SK-N-SH (cell line): ENCODE measurements around the gene TSKS. TPM values are rescaled to one million over a fixed set of nuclear protein-coding genes. Genes with fewer than 3 reads are reported as not detected.

Experiments used
- CTCF ChIA-PET: fragments of 300-600, 350-600 bp; formaldehyde crosslinking; extraction: SDS; loops from one replicate; lab custom pipeline; 2021; lab: Yijun Ruan, JAX
- POLR2A ChIA-PET: fragments of 350-600 bp; sonication (Branson Sonifier 250); formaldehyde crosslinking; extraction: SDS; loops from one replicate; lab custom pipeline; 2020; ENCODE audit warnings: antibody characterized with exemption, inconsistent platforms; lab: Yijun Ruan, JAX
- DNase-seq: peaks from one replicate; pipeline ENCODE4 v3.0.0; 2012
- H2AFZ ChIP-seq: fragments of 200-600 bp; sonication (generic); 2 replicates; pipeline ENCODE4 v1.8.1; 2016; ENCODE audit warnings: antibody characterized with exemption, mild to moderate bottlenecking, low read depth
- H3F3A ChIP-seq: fragments of 200-600 bp; sonication (generic); replicated peaks from 2 replicates; pipeline ENCODE3; 2016; ENCODE audit warnings: antibody characterized with exemption, mild to moderate bottlenecking; ENCODE audit not compliant: insufficient read depth
- H3K27ac ChIP-seq, 2 experiments: fragments of 200-500 bp in 1 of 2; fragments of 200-600 bp in 1 of 2; sonication (Bioruptor generic) in 1 of 2; sonication (generic), shearing (Covaris generic) in 1 of 2; 2 replicates each; pipeline versions ENCODE4 v1.5.1 to v1.6.1; 2014 to 2016; ENCODE audit warnings: low read depth in 2 of 2, inconsistent platforms in 1 of 2, low read length in 1 of 2, mild to moderate bottlenecking in 1 of 2, mixed read lengths in 1 of 2
- H3K27me3 ChIP-seq: fragments of 200-600 bp; sonication (generic), shearing (Covaris generic); 2 replicates; pipeline ENCODE4 v1.6.1; 2016; ENCODE audit warnings: mixed run types; ENCODE audit not compliant: insufficient read depth
- H3K36me3 ChIP-seq, 2 experiments: fragments of 200-500 bp in 1 of 2; fragments of 200-600 bp in 1 of 2; sonication (Bioruptor generic) in 1 of 2; sonication (generic) in 1 of 2; replicated peaks in 1 of 2; 2 replicates each; pipeline versions ENCODE3 to v1.5.1; 2014 to 2016; ENCODE audit warnings: low read length in 1 of 2, mild to moderate bottlenecking in 1 of 2; ENCODE audit not compliant: insufficient read depth in 2 of 2, control insufficient read depth in 1 of 2
- H3K4me1 ChIP-seq, 2 experiments: fragments of 200-500 bp in 1 of 2; fragments of 200-600 bp in 1 of 2; sonication (Bioruptor generic) in 1 of 2; sonication (generic), shearing (Covaris generic) in 1 of 2; 2 replicates each; pipeline versions ENCODE4 v1.5.1 to v1.6.1; 2014 to 2016; ENCODE audit warnings: low read depth in 1 of 2, low read length in 1 of 2, mixed run types in 1 of 2; ENCODE audit not compliant: insufficient read depth in 2 of 2, control insufficient read depth in 1 of 2
- H3K4me2 ChIP-seq: fragments of 200-600 bp; sonication (generic), shearing (Covaris generic); 2 replicates; pipeline ENCODE4 v1.6.1; 2017; ENCODE audit warnings: mixed run types
- H3K4me3 ChIP-seq, 2 experiments: fragments of 200-500 bp in 1 of 2; fragments of 200-600 bp in 1 of 2; sonication (Bioruptor generic) in 1 of 2; sonication (generic), shearing (Covaris generic) in 1 of 2; 2 replicates each; pipeline versions ENCODE4 v1.5.1 to v1.8.1; 2014 to 2016; ENCODE audit warnings: low read depth in 2 of 2, inconsistent platforms in 1 of 2, low read length in 1 of 2, mild to moderate bottlenecking in 1 of 2, mixed read lengths in 1 of 2, moderate library complexity in 1 of 2
- H3K79me2 ChIP-seq: fragments of 200-600 bp; sonication (generic); 2 replicates; pipeline ENCODE4 v1.8.1; 2017; ENCODE audit warnings: mild to moderate bottlenecking; ENCODE audit not compliant: insufficient read depth
- H3K9ac ChIP-seq: fragments of 200-600 bp; sonication (generic); 2 replicates; pipeline ENCODE4 v1.6.1; 2017; ENCODE audit warnings: mixed run types
- H3K9me2 ChIP-seq: fragments of 200-600 bp; sonication (generic); 2 replicates; pipeline ENCODE4 v1.6.1; 2017; ENCODE audit warnings: mixed run types
- H3K9me3 ChIP-seq: fragments of 200-600 bp; sonication (generic); 2 replicates; pipeline ENCODE4 v1.6.1; 2017; ENCODE audit warnings: mixed run types, mild to moderate bottlenecking, moderate library complexity
- H4K20me1 ChIP-seq: fragments of 200-600 bp; sonication (generic); 2 replicates; pipeline ENCODE4 v1.6.1; 2017; ENCODE audit warnings: mild to moderate bottlenecking, mixed run types; ENCODE audit not compliant: insufficient read depth
- EP300 ChIP-seq, 2 experiments: IDR thresholded peaks; 2 replicates each; pipeline versions ENCODE4 v1.4.0 to v1.6.1; 2012; ENCODE audit warnings: borderline replicate concordance in 1 of 2, low read depth in 1 of 2, low read length in 1 of 2
- FOXM1 ChIP-seq: IDR thresholded peaks from 2 replicates; pipeline ENCODE4 v1.4.0; 2012; ENCODE audit warnings: low read depth, mild to moderate bottlenecking
- GABPA ChIP-seq: IDR thresholded peaks from 2 replicates; pipeline ENCODE4 v1.4.0; 2012; ENCODE audit warnings: low read depth, mild to moderate bottlenecking
- MXI1 ChIP-seq: IDR thresholded peaks from 2 replicates; pipeline ENCODE4 v1.6.1; 2012; ENCODE audit warnings: mild to moderate bottlenecking, low read depth, low read length, improper control_type of control experiment
- NFIC ChIP-seq: IDR thresholded peaks from 2 replicates; pipeline ENCODE4 v1.4.0; 2012; ENCODE audit warnings: borderline replicate concordance
- NRF1 ChIP-seq: IDR thresholded peaks from 2 replicates; pipeline ENCODE4 v1.6.1; 2012; ENCODE audit warnings: low read depth, mild to moderate bottlenecking, low read length
- RAD21 ChIP-seq: IDR thresholded peaks from 2 replicates; pipeline ENCODE4 v1.6.1; 2012; ENCODE audit warnings: mild to moderate bottlenecking, low read length
- RCOR1 ChIP-seq: fragments of 150-350 bp; IDR thresholded peaks from 2 replicates; pipeline ENCODE4 v1.6.1; 2017; ENCODE audit warnings: antibody characterized with exemption, low read length
- SMC3 ChIP-seq: IDR thresholded peaks from 2 replicates; pipeline ENCODE4 v1.6.1; 2012; ENCODE audit warnings: low read depth, low read length, improper control_type of control experiment
- TEAD4 ChIP-seq: IDR thresholded peaks from 2 replicates; pipeline ENCODE4 v1.4.0; 2012; ENCODE audit warnings: mild to moderate bottlenecking, borderline replicate concordance; ENCODE audit not compliant: insufficient read depth
- WGBS: methylation state at CpG from one replicate; pipeline ENCODE4 v1.1.6; 2017; ENCODE audit warnings: low lambda C conversion rate; 5-methylcytosine and 5-hydroxymethylcytosine counted together
- polyA plus RNA-seq, 3 experiments: library from polyadenylated mRNA; depleted of rRNA; stranded (reverse); fragments of >200 nt; gene quantifications; 2 replicates each; pipeline ENCODE4 v1.2.3, GENCODE V29; 2012
- TF ChIP-seq, protein P1 (sequence below): IDR thresholded peaks from 2 replicates; pipeline ENCODE4 v1.6.1; 2012; ENCODE audit warnings: mild to moderate bottlenecking, low read depth, low read length, moderate library complexity
- TF ChIP-seq, protein P2 (sequence below): fragments of 200-600 bp; sonication (generic); IDR thresholded peaks from 2 replicates; pipeline ENCODE4 v1.6.1; 2017; ENCODE audit warnings: antibody characterized with exemption, mild to moderate bottlenecking, moderate library complexity

TSKS gene
- polyA plus RNA-seq, 1 of the 3 experiments (the other 2 are of a cell fraction): not detected

DNA sequence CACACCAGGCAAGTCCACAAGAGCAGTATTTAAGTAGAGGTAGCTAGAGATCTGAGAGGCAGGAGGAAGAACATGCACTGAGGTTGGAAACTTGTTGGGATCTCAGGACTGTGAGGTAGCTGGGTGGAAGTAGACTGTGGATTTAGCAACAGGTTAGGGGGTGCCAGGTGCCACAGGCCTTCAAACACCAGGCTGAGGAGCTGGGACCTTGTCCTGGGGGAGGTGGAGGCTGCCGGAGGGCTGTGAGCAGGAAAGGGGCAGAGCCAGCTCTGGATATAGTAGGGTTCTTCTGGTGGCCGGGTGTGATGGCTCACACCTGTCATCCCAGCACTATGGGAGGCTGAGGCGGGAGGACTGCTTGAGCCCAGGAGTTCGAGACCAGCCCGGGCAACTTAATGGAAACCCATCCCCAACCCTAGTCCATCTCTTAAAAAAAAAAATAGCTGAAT is 46.9 kb upstream of the TSKS start:
- Histone ChIP-seq H3K9ac (peak overlapping the region; percentile 62; the same call in 1 of the 2 replicates), H3K9me2 (no peaks in the 10 kb centered on the region), H3K4me1 (peaks cover 12 to 19% of the 10 kb centered on the region in 2 experiments), H3K4me3 (peak overlapping the region; percentile 59 to 71; a peak in 3 of 4 replicates), H3K36me3 (peaks cover 3 to 14% of the 10 kb centered on the region in 2 experiments), H2AFZ (no peak overlapping the region), H3K4me2 (peak overlapping the region; percentile 97), H3F3A (peaks cover 25% of the 10 kb centered on the region), H4K20me1 (peaks cover 4% of the 10 kb centered on the region; the same call in 1 of the 2 replicates), H3K79me2 (no peaks in the 10 kb centered on the region), H3K27ac (peak overlapping the region; percentile 36 to 78; a peak in 3 of 4 replicates), H3K9me3 (no peaks in the 10 kb centered on the region), H3K27me3 (no peaks in the 10 kb centered on the region)
- no peak for DNase-seq
- TF ChIP-seq NRF1 (no peak), RAD21 (no peak), FOXM1 (no peak), SMC3 (no peak), TEAD4 (no peak), GABPA (no peak), RCOR1 (no peak), NFIC (no peak)
- TF ChIP-seq, protein P1, sequence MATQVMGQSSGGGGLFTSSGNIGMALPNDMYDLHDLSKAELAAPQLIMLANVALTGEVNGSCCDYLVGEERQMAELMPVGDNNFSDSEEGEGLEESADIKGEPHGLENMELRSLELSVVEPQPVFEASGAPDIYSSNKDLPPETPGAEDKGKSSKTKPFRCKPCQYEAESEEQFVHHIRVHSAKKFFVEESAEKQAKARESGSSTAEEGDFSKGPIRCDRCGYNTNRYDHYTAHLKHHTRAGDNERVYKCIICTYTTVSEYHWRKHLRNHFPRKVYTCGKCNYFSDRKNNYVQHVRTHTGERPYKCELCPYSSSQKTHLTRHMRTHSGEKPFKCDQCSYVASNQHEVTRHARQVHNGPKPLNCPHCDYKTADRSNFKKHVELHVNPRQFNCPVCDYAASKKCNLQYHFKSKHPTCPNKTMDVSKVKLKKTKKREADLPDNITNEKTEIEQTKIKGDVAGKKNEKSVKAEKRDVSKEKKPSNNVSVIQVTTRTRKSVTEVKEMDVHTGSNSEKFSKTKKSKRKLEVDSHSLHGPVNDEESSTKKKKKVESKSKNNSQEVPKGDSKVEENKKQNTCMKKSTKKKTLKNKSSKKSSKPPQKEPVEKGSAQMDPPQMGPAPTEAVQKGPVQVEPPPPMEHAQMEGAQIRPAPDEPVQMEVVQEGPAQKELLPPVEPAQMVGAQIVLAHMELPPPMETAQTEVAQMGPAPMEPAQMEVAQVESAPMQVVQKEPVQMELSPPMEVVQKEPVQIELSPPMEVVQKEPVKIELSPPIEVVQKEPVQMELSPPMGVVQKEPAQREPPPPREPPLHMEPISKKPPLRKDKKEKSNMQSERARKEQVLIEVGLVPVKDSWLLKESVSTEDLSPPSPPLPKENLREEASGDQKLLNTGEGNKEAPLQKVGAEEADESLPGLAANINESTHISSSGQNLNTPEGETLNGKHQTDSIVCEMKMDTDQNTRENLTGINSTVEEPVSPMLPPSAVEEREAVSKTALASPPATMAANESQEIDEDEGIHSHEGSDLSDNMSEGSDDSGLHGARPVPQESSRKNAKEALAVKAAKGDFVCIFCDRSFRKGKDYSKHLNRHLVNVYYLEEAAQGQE: no peak
- CTCF ChIA-PET: interaction anchor here (0.7 to 2.0 kb wide), 7 partner anchors 9 to 120 kb away, joined by 3 to 8 read pairs (median 4); partner anchors contain the start of genes CPT1C and PTOV1
- 92% methylated on average over 5 of the region's 5 CpGs for WGBS
- POLR2A ChIA-PET: interaction anchor here (2.1 kb wide), 1 partner anchor 41 kb away, joined by 7 read pairs; the partner anchor contains the start of gene PTOV1

DNA sequence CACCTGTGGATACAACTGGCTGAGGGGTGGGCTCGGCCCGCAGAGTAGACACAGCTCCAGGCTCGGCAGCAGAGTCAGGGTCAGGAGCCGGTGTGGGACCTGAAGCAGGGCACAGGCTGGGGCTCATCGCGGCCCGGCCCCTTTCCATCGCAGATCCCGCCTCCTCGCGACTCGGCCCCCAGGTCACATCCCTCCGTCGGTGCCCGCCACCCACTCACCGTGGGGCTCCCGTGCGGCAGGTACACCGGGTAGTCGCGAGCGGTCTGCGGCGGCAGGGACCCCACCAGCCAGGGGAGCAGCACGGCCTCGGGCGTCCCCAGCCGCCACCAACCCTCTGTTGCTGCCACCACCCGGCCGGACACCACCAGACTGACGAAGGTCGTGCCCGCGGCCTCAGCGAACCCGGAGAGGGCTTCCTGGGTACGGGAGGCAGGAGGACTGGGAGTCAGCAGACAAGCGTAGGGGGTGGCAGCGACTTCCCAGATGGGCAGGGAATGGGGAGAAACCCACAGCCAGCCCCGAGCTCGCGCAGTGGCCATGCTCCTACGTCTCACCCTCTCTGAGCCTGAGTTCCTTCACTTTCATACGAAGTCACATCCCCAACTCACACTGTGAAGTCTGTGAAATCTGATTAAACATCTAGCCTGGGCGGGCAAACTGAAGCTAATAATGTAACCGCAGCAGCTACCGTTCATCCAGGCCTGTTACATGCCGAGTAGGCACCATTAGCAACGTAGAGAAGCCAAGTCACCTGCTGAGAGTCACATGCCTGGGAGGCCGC is 46.2 kb upstream of the TSKS start:
- no peaks in the 10 kb centered on the region for H3K9me3 ChIP-seq
- ChIA-PET CTCF (interaction anchor here (0.6 to 2.0 kb wide), 8 partner anchors 8 to 119 kb away, joined by 3 to 8 read pairs (median 4); partner anchors contain the start of genes CPT1C and PTOV1), POLR2A (interaction anchor here (2.1 kb wide), 1 partner anchor 41 kb away, joined by 7 read pairs; the partner anchor contains the start of gene PTOV1)
- no peaks in the 10 kb centered on the region for H3K27me3 ChIP-seq
- peak overlapping the region; percentile 56; the same call in 1 of the 2 replicates for H2AFZ ChIP-seq
- peak; percentile 79 for DNase-seq
- peak overlapping the region; percentile 97 for H3K4me2 ChIP-seq
- peaks cover 4% of the 10 kb centered on the region; the same call in 1 of the 2 replicates for H4K20me1 ChIP-seq
- peaks cover 12 to 19% of the 10 kb centered on the region in 2 experiments for H3K4me1 ChIP-seq
- H3K4me3 ChIP-seq: peak overlapping the region; percentile 59 to 71
- no peak for TF ChIP-seq RAD21
- no peak for TF ChIP-seq MXI1
- no peak for TF ChIP-seq EP300 (IDR thresholded peaks at IDR 0.05; ENCODE audit: borderline replicate concordance in 1 of 2, low read depth in 1 of 2, low read length in 1 of 2)
- TF ChIP-seq, protein P2, sequence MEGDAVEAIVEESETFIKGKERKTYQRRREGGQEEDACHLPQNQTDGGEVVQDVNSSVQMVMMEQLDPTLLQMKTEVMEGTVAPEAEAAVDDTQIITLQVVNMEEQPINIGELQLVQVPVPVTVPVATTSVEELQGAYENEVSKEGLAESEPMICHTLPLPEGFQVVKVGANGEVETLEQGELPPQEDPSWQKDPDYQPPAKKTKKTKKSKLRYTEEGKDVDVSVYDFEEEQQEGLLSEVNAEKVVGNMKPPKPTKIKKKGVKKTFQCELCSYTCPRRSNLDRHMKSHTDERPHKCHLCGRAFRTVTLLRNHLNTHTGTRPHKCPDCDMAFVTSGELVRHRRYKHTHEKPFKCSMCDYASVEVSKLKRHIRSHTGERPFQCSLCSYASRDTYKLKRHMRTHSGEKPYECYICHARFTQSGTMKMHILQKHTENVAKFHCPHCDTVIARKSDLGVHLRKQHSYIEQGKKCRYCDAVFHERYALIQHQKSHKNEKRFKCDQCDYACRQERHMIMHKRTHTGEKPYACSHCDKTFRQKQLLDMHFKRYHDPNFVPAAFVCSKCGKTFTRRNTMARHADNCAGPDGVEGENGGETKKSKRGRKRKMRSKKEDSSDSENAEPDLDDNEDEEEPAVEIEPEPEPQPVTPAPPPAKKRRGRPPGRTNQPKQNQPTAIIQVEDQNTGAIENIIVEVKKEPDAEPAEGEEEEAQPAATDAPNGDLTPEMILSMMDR: peak; percentile 22
- peak overlapping the region; percentile 36 to 78; a peak in 3 of 4 replicates for H3K27ac ChIP-seq
- H3K9ac ChIP-seq: peak overlapping the region; percentile 62
- H3K9me2 ChIP-seq: no peaks in the 10 kb centered on the region
- peaks cover 21% of the 10 kb centered on the region for H3F3A ChIP-seq
- no peaks in the 10 kb centered on the region for H3K79me2 ChIP-seq
- peaks cover 3 to 14% of the 10 kb centered on the region in 2 experiments for H3K36me3 ChIP-seq
- 31% methylated on average over 32 of the region's 50 CpGs for WGBS
